ENCODE data around the gene GRIK3. TPM values are rescaled to one million over a fixed set of nuclear protein-coding genes. Genes with fewer than 3 reads are reported as not detected.

Gene GRIK3
- total and polyA plus RNA-seq, 2 experiments from 2014 or later: 0.31 to 2.9 TPM

GRCh38 chr1:36782085-36782484, 252.2 kb downstream of the GRIK3 start (continued):
- TF ChIP-seq ZNF462 (CRISPR knock-in tag; IDR thresholded peaks at IDR 0.05): no peak
- TF ChIP-seq JUNB (IDR thresholded peaks at IDR 0.05; ENCODE audit: unreplicated experiment): no peak
- no peak for TF ChIP-seq ETS1 (IDR thresholded peaks at IDR 0.05)
- no peak for TF ChIP-seq ZNF114 (CRISPR knock-in tag; IDR thresholded peaks at IDR 0.05)
- TF ChIP-seq NANOG (IDR thresholded peaks at IDR 0.05; ENCODE audit: borderline replicate concordance): no peak
- no peak for TF ChIP-seq ZNF331 (CRISPR knock-in tag; IDR thresholded peaks at IDR 0.05; ENCODE audit: low read depth)
- no peak for TF ChIP-seq CTCF (conservative IDR thresholded peaks at IDR 0.05; ENCODE audit: low read depth in 2 of 2)
- TF ChIP-seq EZH2phosphoT487 (IDR thresholded peaks at IDR 0.05; ENCODE audit: unreplicated experiment): no peak
- TF ChIP-seq EZH2 (IDR thresholded peaks at IDR 0.05; ENCODE audit: low read depth, unreplicated experiment): no peak
- no peak for TF ChIP-seq STAT1 (IDR thresholded peaks at IDR 0.05; ENCODE audit: unreplicated experiment)
